Hepatocyte (in vitro differentiated cells): Measurements from ENCODE around the gene PNCK. TPM values are rescaled to one million over a fixed set of nuclear protein-coding genes. Genes with fewer than 3 reads are reported as not detected.

Experiments used
- DNase-seq: peaks from one replicate; pipeline ENCODE4 v3.0.0-alpha.2; 2016; ENCODE audit warnings: low spot score
- H2AFZ ChIP-seq: fragments of 200-600 bp; sonication (generic); 2 replicates; pipeline ENCODE4 v1.6.0; 2016; ENCODE audit warnings: antibody characterized with exemption, mild to moderate bottlenecking
- H3K27ac ChIP-seq: fragments of 200-600 bp; sonication (generic); 2 replicates; pipeline ENCODE4 v1.5.1; 2016; ENCODE audit warnings: mild to moderate bottlenecking
- H3K27me3 ChIP-seq: fragments of 200-600 bp; sonication (generic); 2 replicates; pipeline ENCODE4 v1.6.1; 2016
- H3K36me3 ChIP-seq: fragments of 200-600 bp; sonication (generic); replicated peaks from 2 replicates; pipeline ENCODE4 v1.5.1; 2016; ENCODE audit warnings: low read depth; ENCODE audit not compliant: insufficient read depth
- H3K4me1 ChIP-seq: fragments of 200-600 bp; sonication (generic); 2 replicates; pipeline ENCODE4 v1.5.1; 2016; ENCODE audit warnings: mild to moderate bottlenecking, moderate library complexity; ENCODE audit not compliant: insufficient read depth
- H3K4me2 ChIP-seq: fragments of 200-600 bp; sonication (generic); 2 replicates; pipeline ENCODE4 v1.6.0; 2016
- H3K4me3 ChIP-seq: fragments of 200-600 bp; sonication (generic); 2 replicates; pipeline ENCODE4 v1.5.1; 2016; ENCODE audit warnings: mild to moderate bottlenecking
- H3K79me2 ChIP-seq: fragments of 200-600 bp; sonication (generic); 2 replicates; pipeline ENCODE4 v1.6.0; 2017; ENCODE audit warnings: mild to moderate bottlenecking
- H3K9me2 ChIP-seq: fragments of 200-600 bp; sonication (generic); replicated peaks from 2 replicates; pipeline ENCODE4 v1.6.0; 2017; ENCODE audit warnings: mild to moderate bottlenecking; ENCODE audit not compliant: insufficient read depth
- H3K9me3 ChIP-seq: fragments of 200-600 bp; sonication (generic); 2 replicates; pipeline ENCODE4 v1.5.1; 2016; ENCODE audit warnings: low read depth, mild to moderate bottlenecking
- H4K20me1 ChIP-seq: fragments of 200-600 bp; sonication (generic); 2 replicates; pipeline ENCODE4 v1.6.0; 2016; ENCODE audit warnings: mild to moderate bottlenecking; ENCODE audit not compliant: insufficient read depth, poor library complexity, severe bottlenecking
- CTCF ChIP-seq: fragments of 200-600 bp; sonication (generic); IDR thresholded peaks from 2 replicates; pipeline ENCODE4 v1.5.1; 2016; ENCODE audit warnings: antibody characterized with exemption, mild to moderate bottlenecking; ENCODE audit not compliant: poor library complexity
- EZH2 ChIP-seq: fragments of 200-600 bp; sonication (generic); IDR thresholded peaks from 2 replicates; pipeline ENCODE4 v1.6.1; 2016; ENCODE audit warnings: antibody characterized with exemption, mild to moderate bottlenecking, borderline replicate concordance
- EZH2phosphoT487 ChIP-seq: fragments of 200-600 bp; sonication (generic); IDR thresholded peaks from one replicate; pipeline ENCODE4 v1.6.1; 2018; ENCODE audit warnings: antibody characterized with exemption, mild to moderate bottlenecking, low read depth, moderate library complexity; ENCODE audit not compliant: unreplicated experiment, severe bottlenecking
- WGBS: methylation state at CpG from one replicate; pipeline ENCODE4 v1.1.6; 2016; ENCODE audit warnings: low lambda C conversion rate; ENCODE audit errors: missing lambda C conversion rate; 5-methylcytosine and 5-hydroxymethylcytosine counted together
- polyA plus RNA-seq: library from polyadenylated mRNA; unstranded; fragments of >200 nt; fragmentation: Nextera tagmentation; extraction: Ambion mirVana; gene quantifications from 2 replicates; pipeline ENCODE4 v1.2.1, GENCODE V29; 2016
- total RNA-seq: library from RNA; depleted of rRNA; stranded (reverse); fragments of >200 nt; gene quantifications from 2 replicates; pipeline ENCODE4 v1.2.3, GENCODE V29; 2014

The PNCK gene
- total and polyA plus RNA-seq, 2 experiments from 2014 or later = 0.28 to 2.2 TPM

GRCh38 chrX:153662266-153662665, 11.3 kb downstream of the PNCK start:
- Histone ChIP-seq H3K4me2 (peak overlapping the region; percentile 70), H3K4me3 (no peak overlapping the region), H3K9me2 (no peaks in the 10 kb centered on the region), H3K27ac (no peak overlapping the region), H3K4me1 (no peaks in the 10 kb centered on the region), H3K9me3 (no peaks in the 10 kb centered on the region), H3K27me3 (peaks cover 12% of the 10 kb centered on the region), H3K36me3 (no peaks in the 10 kb centered on the region), H4K20me1 (no peaks in the 10 kb centered on the region), H2AFZ (no peak overlapping the region), H3K79me2 (no peaks in the 10 kb centered on the region)
- TF ChIP-seq EZH2 (peak; percentile 69), EZH2phosphoT487 (no peak), CTCF (peak; percentile 52)
- peak; percentile 68 for DNase-seq
- 52% methylated on average over 31 of the region's 31 CpGs for WGBS

DNA sequence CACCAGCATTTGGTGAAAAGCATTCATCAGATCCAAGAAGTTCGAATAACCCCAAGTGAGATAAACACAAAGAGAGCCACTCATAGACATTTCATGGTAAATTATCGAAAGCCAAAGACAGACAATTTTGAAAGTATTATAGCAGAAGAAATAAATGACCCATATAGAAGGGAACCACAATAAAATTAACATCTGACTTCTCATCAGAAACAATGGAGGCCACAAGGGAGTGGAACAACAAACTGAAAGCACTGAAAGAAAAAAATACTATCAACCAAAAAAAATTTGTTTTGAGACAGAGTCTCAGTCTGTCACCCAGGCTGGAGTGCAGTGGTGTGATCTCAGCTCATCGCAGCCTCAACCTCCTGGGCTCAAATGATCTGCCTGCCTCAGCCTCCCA, 14.3 kb downstream of the PNCK start:
- DNase-seq = no peak
- Histone ChIP-seq H4K20me1 (no peaks in the 10 kb centered on the region), H3K4me1 (no peaks in the 10 kb centered on the region), H3K27me3 (peaks cover 12% of the 10 kb centered on the region), H3K27ac (no peak overlapping the region), H3K4me3 (no peak overlapping the region), H3K36me3 (no peaks in the 10 kb centered on the region), H3K79me2 (no peaks in the 10 kb centered on the region), H2AFZ (no peak overlapping the region), H3K9me2 (no peaks in the 10 kb centered on the region), H3K9me3 (no peaks in the 10 kb centered on the region), H3K4me2 (no peak overlapping the region)
- TF ChIP-seq EZH2 (no peak), EZH2phosphoT487 (no peak), CTCF (no peak)
- 69% methylated on average over 3 of the region's 3 CpGs for WGBS

DNA sequence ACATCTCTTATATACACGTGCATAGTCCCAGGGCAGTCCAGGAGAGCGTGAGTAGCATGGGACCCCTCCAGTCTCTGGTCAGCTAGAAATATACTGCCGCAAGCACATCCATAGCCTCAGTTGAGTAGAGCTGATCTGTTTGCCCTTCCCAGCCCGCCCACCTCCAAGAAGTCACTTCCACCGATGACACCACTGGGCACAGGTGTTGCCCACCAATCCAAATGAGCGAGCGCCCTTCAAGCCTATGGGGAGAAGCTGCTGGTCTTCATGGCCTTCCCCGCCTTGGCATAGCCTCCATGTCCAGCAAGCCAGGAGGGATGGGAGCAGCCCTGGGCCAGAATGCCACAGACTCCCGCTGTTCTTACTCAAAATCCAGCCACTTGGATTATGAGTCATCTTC, 16.5 kb downstream of the PNCK start:
- no peak overlapping the region for H3K4me3 ChIP-seq
- H3K27me3 ChIP-seq = peaks cover 12% of the 10 kb centered on the region
- TF ChIP-seq EZH2 (no peak), CTCF (no peak), EZH2phosphoT487 (no peak)
- H2AFZ ChIP-seq = no peak overlapping the region
- H3K9me3 ChIP-seq = no peaks in the 10 kb centered on the region
- H3K4me1 ChIP-seq = no peaks in the 10 kb centered on the region
- WGBS = 84% methylated on average over 9 of the region's 9 CpGs
- H3K36me3 ChIP-seq = no peaks in the 10 kb centered on the region
- no peaks in the 10 kb centered on the region for H3K79me2 ChIP-seq
- H3K4me2 ChIP-seq = no peak overlapping the region
- H3K27ac ChIP-seq = no peak overlapping the region
- no peaks in the 10 kb centered on the region for H3K9me2 ChIP-seq
- no peak for DNase-seq
- no peaks in the 10 kb centered on the region for H4K20me1 ChIP-seq

GRCh38 chrX:153653556-153653955, 20.1 kb downstream of the PNCK start:
- DNase-seq = no peak
- Histone ChIP-seq H3K4me3 (no peak overlapping the region), H3K27ac (no peak overlapping the region), H3K9me3 (no peaks in the 10 kb centered on the region), H3K4me2 (no peak overlapping the region), H3K79me2 (no peaks in the 10 kb centered on the region), H3K9me2 (no peaks in the 10 kb centered on the region), H2AFZ (no peak overlapping the region), H4K20me1 (no peaks in the 10 kb centered on the region), H3K27me3 (peaks cover under 1% of the 10 kb centered on the region), H3K4me1 (no peaks in the 10 kb centered on the region), H3K36me3 (no peaks in the 10 kb centered on the region)
- 92% methylated on average over 2 of the region's 2 CpGs for WGBS
- TF ChIP-seq EZH2phosphoT487 = no peak
- TF ChIP-seq CTCF = no peak
- no peak for TF ChIP-seq EZH2
